NCI-H2196 (cell line): ENCODE results near the gene VASN.
"Not testable (repeated sequence)": the region's sequence is repeated elsewhere in the genome, so short reads cannot be mapped to it uniquely, and the experiment has no call there.

ENCODE experiments used
- DNase-seq: peaks from one replicate; lab custom pipeline; 2025; ENCODE audit not compliant: unreplicated experiment; lab: John Stamatoyannopoulos, UW

Gene VASN

DNA sequence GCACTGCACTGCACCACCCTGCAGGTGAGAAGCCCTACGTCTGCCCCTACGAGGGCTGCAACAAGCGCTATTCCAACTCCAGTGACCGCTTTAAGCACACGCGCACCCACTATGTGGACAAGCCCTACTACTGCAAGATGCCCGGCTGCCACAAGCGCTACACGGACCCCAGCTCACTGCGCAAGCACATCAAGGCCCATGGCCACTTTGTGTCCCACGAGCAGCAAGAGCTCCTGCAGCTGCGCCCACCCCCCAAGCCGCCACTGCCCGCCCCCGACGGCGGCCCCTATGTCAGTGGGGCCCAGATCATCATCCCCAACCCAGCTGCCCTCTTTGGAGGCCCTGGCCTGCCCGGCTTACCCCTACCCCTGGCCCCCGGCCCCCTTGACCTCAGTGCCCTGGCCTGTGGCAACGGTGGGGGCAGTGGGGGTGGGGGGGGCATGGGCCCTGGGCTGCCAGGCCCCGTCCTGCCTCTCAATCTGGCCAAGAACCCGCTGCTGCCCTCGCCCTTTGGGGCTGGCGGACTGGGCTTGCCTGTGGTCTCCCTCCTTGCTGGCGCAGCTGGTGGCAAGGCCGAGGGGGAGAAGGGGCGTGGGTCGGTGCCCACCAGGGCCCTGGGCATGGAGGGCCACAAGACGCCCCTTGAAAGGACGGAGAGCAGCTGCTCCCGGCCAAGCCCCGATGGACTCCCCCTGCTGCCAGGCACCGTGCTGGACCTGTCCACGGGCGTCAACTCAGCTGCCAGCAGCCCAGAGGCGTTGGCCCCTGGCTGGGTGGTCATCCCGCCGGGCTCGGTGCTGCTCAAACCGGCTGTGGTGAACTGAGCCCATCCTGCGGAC is 34.7 kb upstream of the VASN start:
- no peak for DNase-seq

DNA sequence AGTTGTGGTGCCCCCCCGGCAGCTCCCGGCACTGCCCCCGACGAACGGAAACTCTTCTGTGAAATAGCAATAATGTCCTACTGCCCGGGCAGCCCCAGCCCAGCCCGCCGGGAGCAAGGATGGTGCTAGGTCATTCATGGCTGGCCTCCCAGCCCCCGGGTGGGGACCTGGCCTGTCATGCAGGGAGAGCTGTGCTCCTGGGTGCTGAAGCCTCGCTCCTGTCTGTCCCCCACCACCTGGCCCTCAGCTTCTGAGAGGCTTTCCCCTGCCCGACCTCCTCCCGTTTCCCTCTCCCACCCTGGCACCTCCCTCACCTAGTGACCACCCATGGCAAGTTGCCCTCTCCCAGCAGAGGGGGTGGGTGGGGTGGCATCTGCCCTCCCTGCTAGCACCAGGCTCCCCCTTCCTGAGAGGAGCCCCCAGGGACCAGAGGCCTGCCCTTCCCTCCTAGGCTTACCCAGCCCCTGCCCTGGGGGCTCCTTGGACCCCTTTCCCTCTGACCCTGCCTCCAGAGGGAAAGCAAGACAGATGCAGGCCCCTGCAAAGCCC is 34.0 kb upstream of the VASN start:
- DNase-seq, result no peak

DNA sequence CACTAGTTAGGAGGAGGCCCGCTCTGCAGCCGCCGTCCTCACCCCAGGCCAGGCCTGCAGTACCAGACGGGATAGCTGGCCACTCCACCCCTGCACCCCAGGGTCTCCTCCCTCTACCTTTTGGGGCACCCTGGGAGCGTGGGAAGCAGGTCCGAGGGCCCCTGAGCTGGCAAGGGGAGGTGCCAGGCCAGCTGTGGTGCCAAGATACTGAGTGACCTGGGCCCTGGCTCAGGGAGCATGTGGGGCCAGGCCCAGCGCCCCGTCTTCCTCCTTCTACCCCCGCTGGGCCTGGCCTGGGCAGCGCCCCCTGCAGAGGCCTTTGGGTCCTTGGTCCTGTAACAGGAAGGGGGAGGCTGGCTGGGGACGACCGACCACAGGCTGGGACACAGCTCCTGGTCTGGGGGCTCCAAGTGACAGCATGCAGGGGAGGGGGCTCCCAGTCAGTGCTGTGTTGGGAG is 33.5 kb upstream of the VASN start:
- DNase-seq, result no peak

DNA sequence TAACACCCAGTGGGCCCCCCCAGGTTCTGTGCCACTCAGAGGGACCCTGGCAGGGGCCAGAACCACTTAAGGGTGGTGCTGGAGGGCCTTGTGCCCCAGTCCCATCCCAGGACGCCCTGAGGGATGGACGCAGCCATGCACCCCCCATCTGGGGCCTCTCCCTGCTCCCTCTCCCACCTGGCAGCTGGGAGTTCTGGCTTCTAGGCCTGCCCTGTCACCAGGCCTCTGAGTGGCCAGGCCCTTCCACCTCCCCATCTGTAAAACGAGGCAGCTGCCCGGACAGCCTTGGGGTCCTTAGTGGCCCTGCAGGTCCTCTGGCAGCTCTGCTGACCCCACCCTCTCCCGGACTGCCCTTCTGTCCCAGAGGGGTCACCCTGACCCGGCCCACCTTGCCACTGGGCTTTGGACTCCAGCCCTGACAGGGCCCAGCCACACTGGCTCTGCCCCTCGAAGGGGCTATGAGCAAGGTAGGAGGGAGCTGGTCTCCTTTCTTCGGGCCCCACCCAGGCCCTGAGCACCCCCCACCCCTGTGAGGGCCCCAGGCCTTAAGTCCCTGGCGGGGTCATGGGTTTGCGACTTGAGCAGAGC is 32.8 kb upstream of the VASN start:
- no peak for DNase-seq

DNA sequence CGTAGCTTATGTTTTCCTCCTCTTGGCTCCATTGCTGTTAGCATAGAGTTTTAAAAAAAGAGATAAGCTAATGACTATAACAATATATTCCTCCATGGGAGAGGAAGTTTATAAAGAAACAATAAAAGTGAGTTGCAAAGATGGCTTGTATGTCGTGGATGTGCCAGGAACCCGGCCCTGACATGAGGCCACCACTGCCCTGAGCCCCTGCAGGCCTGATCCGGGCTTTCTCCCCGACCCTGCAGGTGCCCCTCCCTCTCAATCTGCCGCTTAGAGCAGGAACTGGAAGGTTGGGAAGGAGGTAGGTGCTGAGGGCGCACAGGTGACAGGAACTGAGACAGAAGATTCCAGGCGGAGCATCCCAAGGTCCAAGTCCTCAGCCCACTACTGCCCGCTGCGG is 32.2 kb upstream of the VASN start:
- no peak for DNase-seq

DNA sequence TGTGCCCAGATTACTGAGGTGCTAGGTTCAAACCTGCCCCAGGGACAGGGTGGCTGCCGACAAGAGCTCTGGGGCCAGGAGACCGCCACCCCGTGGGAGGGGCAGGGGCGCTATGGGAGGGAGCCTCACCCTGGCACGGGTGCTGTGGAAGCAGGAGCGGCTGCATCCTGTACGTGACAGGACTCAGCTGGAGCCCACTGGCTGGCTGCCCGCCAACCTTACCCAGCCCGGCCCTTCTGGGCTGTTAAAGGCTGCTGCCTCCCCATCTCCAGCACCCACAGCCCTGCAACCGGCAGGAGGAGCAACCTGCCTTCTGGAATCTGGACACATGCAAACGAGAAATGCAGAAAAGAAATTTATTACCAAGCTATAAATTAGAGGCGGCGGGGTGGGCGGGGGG is 31.7 kb upstream of the VASN start:
- peak; percentile 23 for DNase-seq

DNA sequence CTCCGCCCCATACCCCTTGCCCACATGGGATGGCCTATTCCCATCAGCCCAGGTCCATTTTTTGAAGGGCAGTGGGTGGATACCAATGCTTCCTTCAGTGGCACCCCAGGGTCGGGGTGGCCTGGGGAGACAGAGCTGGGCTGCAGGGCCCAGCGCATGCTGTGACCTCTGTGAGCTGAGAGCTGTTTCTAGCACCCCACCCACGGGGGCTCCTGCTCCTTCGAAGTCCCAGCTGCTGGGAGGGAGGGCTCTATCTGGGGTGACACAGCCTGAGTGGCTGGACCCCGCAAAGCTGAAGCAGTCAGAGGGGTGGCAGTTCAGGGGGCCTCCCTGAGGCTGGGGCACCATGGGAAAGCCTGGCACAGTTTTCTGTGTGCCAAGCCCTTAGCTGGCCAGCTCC is 31.2 kb upstream of the VASN start:
- DNase-seq, result no peak

DNA sequence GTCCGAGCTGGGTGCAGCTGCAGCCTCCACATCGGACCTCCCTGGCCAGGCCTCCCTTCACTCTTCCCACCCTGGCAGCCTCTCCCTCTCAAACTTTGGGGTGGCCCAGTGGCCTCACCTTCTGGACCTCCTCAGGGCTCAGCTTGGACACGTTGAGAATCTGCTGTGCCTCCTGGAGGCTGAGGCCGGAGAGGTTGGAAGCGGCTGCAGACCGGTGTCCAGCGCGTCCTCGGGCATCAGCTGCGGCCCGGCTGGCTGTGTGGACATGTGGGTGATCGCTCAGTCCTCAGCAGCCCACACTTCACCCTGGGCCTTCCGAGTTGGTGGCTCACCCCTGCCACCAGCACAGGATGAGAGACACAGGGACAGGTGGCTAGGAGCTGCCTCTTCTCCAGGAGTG is 30.4 kb upstream of the VASN start:
- no peak for DNase-seq

DNA sequence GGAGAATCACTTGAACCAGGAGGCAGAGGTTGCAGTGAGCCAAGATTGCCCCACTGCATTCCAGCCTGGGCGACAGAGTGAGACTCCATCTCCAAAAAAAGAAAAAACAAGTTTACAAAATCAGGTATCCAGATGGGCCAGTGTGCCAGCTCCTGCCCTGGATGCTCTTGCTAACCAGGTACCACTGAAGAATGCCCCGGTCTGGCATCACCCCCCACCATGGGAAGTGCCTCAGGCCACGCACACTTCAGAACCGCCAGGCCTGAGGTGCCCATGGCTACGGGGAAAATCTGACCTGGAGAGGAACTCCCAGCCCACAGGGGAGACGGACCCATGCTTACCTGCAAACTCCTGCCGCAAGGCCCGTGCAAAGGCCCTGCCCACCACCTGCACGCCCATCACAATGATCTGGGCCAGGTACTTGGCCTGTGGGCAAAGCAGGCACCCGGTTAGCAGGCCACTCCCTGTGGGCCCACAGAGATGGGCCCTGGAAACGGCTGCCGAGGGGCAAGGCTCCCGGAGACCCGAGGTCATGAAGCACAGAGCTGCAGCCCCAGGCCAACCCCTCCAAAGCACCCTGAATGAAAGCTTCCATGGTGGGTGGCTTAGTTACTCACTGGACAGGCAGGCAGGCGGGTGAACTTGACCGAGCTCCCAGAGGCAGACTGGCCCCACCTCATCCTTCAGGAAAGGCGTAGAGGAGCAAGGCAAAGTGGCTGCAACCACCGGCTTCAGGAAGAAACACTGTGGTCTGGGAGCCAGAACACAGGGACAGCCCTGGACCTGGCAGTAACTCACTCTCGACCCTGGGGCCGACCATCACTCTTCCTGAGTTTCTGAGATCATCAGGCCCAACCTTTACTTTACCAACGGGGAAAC is 28.5 kb upstream of the VASN start:
- no peak for DNase-seq

DNA sequence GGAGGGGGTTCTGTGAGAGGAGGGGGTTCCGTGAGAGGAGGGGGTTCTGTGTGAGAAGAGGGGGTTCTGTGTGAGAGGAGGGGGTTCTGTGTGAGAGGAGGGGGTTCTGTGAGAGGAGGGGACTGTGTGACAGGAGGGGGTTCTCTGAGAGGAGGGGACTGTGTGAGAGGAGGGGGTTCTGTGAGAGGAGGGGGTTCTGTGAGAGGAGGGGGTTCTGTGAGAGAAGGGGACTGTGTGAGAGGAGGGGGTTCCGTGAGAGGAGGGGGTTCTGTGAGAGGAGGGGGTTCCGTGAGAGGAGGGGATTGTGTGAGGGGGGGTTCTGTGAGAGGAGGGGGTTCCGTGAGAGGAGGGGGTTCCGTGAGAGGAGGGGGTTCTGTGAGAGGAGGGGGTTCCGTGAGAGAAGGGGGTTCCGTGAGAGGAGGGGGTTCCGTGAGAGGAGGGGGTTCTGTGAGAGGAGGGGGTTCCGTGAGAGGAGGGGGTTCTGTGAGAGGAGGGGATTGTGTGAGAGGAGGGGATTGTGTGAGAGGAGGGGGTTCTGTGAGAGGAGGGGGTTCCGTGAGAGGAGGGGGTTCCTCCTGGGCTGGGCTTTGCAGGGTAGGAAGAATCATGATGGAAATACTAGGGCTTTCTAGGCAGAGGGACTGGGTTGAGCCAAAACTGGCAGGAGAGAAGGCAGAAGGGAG is 27.2 kb upstream of the VASN start:
- DNase-seq, result not testable (repeated sequence)

DNA sequence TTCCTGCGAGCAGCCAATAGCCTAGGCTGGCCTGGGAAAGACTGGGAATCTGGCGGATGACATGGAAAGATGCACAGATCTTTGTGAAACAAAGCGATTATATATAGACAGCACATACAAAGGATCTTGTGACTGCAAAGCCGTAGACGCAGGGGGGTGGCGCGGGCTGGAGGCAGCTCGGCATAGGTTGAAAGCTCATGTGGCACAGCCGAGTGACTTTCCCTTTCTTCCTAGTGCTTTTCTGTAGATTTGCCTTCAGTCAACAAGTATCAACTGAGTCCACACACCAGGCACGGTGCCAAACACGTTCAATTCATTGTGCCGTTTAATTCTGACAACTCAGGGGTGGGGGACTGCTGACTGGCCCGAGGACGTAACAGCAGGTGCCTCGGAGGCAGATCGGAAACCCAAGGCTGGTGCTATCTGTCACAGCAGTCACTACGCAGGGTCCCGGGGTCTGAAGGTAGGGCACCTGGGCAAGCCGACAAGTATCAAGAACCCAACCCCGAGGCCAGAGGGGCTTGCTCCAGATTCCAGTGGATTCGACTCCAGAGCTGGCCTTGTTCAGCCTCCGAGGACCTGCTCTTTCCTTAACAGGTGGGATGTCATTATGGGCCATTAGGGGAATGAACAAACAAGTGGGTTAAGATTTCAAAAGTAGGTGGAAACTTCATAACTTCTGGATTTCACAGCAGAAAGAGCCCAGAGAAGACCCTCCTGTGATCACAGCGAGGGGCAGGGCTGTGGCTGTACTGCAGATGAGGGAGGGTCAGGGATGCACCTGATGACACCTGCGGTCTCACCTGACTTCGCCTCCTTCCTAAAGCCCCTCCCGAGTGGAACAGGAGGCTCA is 26.4 kb upstream of the VASN start:
- peak; percentile 65 for DNase-seq

DNA sequence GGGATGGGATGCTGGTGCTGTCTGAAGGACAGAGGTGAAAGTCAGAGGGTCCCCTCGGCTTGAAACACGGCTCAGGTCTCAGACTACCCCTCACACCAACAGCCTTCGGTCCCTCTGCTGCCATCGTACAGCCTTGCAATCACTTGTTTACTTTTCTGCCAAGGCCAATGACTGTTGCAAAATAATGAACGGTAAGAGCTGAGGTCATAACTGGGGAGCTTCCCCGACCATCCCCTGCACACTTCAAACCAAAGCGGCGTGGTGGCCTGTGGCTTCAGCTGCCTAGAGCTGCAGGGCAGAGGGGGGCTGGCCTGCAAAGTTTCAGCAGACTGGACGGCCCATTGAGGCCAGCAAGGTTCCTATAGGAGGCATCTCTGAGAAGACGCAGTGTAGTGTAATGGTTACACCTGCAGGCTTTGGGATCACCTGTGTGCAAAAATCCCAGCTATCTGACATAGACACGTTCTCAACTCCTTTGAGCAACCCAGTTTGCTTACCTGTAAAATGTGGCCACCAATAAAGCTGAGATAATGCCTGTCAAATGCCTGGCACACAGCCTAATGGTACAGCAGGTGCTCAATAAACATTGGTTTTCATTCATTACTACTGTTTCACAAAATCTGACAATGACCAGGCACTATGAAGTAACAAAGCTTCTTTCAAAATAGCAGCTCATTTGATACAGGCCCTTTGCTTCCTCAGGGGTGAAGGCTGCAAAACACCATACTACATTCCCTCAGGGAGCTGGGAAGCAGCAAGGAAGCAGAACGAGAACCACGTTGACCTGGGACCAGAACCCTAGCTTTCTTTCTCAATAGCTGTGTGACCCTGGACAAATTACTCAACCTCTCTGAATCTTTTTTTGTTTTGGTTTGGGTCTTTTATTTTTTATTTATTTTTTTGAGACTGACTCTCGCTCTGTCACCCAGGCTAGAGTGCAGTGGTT is 25.5 kb upstream of the VASN start:
- peak; percentile 58 for DNase-seq

DNA sequence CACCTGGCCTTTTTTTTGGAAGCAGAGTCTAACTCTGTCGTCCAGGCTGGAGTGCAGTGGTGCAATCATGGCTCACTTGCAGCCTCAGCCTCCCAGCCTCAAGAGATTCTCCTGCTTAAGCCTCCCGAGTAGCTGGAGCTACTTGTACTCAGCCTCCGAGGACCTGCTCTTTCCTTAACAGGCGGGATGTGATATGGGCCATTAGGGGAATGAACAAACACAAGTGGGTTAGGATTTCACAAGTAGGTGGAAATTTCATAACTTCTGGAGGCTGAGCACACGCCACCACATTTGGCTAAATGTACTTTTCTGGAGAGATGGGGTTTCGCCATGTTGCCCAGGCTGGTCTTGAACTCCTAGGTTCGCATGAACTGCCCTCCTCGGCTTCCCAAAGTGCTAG is 24.6 kb upstream of the VASN start:
- no peak for DNase-seq

DNA sequence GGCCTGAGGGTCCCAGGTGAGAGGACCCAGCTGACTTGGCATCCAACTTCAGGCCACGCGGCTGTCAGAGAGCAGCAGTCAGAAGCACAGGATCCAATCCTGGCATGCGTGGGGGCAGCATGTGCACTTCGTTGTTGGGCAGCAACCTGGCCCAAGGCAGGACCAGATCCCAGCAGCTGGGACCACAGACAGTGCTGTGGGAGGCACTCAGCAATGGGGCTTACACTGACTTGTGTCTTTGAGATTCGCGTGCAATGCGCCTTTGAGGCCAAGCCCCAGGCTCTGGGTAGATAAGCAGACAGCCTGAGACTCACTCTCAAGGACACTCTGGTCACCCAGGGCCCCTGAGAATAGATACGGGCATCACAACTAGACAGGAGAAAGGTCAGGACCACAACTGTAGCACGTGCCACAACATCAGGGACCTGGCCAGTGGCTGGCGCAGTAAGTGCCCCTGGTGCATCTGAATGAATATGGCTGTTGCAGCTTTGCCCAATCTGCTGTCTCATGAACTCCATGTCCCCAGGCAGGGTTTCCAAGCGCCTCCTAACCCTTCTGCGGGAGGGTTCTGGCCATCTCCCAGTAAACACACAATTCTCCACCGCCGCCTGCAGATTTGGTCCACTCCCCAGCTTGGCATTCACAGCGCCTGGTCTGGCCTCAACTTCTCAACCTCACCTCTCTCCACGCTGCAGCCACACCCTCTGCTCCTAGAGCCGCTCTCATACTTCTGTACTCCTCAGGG is 23.7 kb upstream of the VASN start:
- DNase-seq, result no peak

DNA sequence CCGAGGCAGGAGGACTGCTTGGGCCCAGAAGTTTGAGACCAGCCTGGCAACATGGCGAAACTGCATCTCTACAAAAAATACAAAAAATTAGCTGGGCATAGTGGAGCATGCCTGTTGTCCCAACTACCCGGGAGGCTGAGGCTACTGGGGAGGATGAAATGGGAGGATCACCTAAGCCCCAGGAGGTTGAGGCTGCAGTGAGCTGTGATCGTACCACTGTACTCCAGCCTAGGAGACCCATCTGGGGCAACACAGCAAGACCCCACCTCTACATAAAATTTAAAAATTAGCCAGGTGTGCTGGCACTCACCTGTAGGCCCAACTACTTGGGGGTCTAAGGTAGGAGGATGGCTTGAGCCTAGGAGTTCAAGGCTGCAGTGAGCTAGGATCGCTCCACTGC is 22.3 kb upstream of the VASN start:
- DNase-seq, result no peak

DNA sequence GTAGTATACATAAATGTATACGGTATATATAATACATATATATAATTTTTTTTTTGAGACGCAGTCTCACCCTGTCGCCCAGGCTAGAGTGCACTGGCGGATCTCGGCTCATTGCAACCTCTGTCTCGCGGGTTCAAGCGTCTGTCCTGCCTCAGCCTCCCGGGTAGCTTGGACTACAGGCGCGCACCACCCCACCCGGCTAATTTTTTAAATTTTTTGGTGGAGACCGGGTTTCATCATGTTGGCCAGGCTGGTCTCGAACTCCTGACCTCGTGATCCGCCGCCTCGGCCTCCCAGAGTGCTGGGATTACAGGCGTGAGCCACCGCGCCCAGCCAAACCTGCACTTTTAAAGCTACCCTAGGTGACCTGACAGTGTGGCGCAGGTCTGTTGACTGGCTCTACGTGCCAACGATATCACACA is 21.3 kb upstream of the VASN start:
- no peak for DNase-seq

DNA sequence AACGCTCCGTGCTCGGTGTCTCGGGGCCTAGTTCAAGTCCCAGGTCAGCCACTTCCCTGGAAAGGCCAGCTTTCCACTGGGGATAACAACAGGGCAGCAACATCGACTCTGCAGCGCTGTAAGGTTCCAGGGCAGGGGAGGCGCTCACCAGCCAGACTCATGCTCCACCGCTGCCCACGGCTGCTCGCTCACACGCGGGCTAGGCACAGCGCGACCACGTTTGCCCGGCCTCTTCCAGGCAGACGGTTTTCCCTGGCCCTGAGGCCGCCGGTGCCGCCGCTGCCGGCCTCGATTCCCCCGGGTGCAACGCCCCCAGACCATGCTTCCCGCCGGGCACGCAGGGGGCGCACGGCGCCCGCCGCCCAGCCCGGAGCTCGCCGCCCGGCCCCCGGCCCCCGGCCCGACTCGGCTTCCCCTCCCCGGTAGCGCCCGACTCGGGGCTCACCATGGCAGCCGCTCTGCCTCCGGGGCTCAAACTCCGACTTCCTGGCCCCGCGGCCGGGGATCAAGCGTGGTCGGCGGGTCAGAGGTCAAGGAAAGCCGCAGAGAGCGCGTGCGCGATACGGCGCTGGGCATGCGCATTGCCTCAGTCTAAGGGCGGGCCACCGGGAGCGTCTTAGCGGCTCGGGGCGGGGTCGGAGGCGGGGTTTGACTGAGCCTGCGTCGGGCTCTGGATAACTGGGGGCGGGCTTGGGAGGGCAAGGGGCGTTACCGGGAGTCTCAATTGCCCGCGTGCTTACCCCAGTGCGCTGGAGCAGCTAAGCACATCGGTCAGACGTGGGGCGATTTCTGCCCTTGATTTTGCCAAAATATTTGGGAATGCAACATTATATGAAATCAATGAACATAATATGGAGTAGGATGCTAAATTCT is 20.6 kb upstream of the VASN start, which contains the start of gene PAM16:
TSS of gene PAM16 (minus strand) at position 535 of the 873 bp plus-strand sequence. CDS start at position 448, 87 bp downstream.
- DNase-seq, result peak; percentile 96
